HEK293T (cell line): ENCODE results near the gene SPDYE1.
"Not testable (repeated sequence)": the region's sequence is repeated elsewhere in the genome, so short reads cannot be mapped to it uniquely, and the experiment has no call there.

Experiments used
- CTCF ChIA-PET: fragments of 350-600 bp; formaldehyde crosslinking; extraction: SDS; loops from one replicate; lab custom pipeline; 2021; ENCODE audit warnings: antibody characterized with exemption, inconsistent platforms; lab: Yijun Ruan, JAX
- POLR2A ChIA-PET: fragments of 350-600 bp; formaldehyde crosslinking; extraction: SDS; loops from one replicate; lab custom pipeline; 2020; ENCODE audit warnings: antibody characterized with exemption, inconsistent platforms; lab: Yijun Ruan, JAX
- DNase-seq: peaks from one replicate; pipeline ENCODE4 v3.0.0; 2012; ENCODE audit warnings: mixed read lengths; ENCODE audit errors: extremely low spot score
- BHLHE40 ChIP-seq: fragments of 450-650 bp; IDR thresholded peaks from 2 replicates; pipeline ENCODE4 v1.6.1; 2016; ENCODE audit warnings: mild to moderate bottlenecking, moderate library complexity, borderline replicate concordance
- CTBP1 ChIP-seq: fragments of 450-650 bp; IDR thresholded peaks from 2 replicates; pipeline ENCODE4 v1.6.1; 2016; ENCODE audit warnings: borderline replicate concordance
- ELF4 ChIP-seq: fragments of 450-650 bp; IDR thresholded peaks from 2 replicates; pipeline ENCODE4 v1.6.1; 2017; ENCODE audit warnings: antibody characterized with exemption
- FOXA1 ChIP-seq: fragments of 450-650 bp; IDR thresholded peaks from 2 replicates; pipeline ENCODE4 v1.6.1; 2016; ENCODE audit warnings: mild to moderate bottlenecking
- HDGF ChIP-seq: fragments of 450-650 bp; IDR thresholded peaks from 2 replicates; pipeline ENCODE4 v1.6.1; 2017; ENCODE audit warnings: antibody characterized with exemption, borderline replicate concordance
- L3MBTL2 ChIP-seq: fragments of 450-650 bp; conservative IDR thresholded peaks from 2 replicates; pipeline ENCODE4 v1.6.1; 2016; ENCODE audit warnings: mild to moderate bottlenecking
- TARDBP ChIP-seq: fragments of 450-650 bp; IDR thresholded peaks from 2 replicates; pipeline ENCODE4 v1.6.1; 2016

Gene SPDYE1

GRCh38 chr7:43970698-43971097, 27.0 kb upstream of the SPDYE1 start:
- DNase-seq, CTCF ChIA-PET, POLR2A ChIA-PET: not testable (repeated sequence)

DNA sequence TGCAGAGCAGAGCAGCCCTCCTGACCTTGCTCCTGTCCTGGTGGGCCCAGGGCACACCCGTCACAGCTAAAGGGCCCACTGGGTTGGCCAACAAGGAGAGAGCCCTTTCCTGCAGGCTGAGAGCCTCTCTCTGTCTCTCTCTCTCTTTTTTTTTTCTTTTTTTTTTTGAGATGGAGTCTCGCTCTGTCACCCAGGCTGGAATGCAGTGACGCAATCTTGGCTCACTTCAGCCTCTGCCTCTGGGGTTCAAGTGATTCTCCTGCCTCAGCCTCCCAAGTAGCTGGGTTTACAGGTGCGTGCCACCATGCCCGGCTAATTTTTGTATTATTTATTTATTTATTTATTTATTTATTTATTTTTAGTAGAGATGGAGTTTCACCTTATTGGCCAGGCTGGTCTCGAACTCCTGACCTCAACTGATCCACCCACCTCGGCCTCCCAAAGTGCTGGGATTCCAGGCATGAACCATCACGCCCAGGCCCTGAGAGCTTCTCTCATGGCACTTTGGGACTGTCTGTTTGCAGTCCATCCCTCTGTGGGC, 23.6 kb upstream of the SPDYE1 start:
- CTCF ChIA-PET, POLR2A ChIA-PET, DNase-seq: not testable (repeated sequence)

DNA sequence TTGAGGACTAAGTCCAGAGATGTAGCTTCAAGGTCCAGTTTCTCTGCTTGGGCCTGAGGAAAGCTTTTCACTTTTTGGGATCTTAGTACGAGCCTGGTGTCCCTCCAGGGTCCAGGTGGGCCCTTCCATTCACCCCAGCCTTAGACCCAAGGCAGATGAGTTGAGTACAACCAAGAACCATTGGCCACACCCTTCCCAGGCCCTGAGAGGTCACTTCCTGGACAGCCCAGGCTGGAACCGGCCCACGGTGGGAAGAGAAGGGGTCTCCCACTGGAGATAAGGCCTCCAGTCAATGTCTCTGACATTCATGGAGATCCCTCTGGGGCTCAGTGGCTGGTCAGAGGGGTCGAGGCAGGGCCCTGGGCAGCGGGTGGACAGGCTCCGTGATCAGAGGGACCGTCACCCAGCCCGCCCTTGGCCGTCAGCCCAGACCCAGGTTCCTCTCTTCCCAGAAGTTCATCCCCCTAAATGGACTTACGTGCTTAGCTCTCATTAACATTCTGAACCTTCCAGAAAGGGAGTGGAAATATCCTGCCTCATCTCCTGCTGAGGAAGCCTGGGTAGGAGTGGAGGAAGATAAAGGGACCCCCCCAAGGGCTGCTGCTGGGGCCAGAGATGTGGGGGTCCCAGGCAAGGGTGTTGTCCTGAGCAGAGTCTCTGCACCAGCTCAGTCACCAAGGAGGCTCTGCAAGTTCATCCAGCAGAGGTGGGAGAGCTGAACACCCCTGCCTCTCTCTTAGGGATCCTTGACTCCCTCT, 22.8 kb upstream of the SPDYE1 start:
- DNase-seq, POLR2A ChIA-PET, CTCF ChIA-PET: not testable (repeated sequence)

GRCh38 chr7:43977525-43977924, 20.2 kb upstream of the SPDYE1 start:
- POLR2A ChIA-PET = no interaction called here
- CTCF ChIA-PET = no interaction called here
- no peak for DNase-seq
- no peak for TF ChIP-seq HDGF
- TF ChIP-seq FOXA1 = no peak
- TF ChIP-seq ELF4 = no peak
- TF ChIP-seq BHLHE40 = no peak
- TF ChIP-seq TARDBP = no peak
- TF ChIP-seq L3MBTL2 = no peak
- no peak for TF ChIP-seq CTBP1

GRCh38 chr7:43978102-43978501, 19.6 kb upstream of the SPDYE1 start:
- CTCF ChIA-PET, DNase-seq, POLR2A ChIA-PET: not testable (repeated sequence)

DNA sequence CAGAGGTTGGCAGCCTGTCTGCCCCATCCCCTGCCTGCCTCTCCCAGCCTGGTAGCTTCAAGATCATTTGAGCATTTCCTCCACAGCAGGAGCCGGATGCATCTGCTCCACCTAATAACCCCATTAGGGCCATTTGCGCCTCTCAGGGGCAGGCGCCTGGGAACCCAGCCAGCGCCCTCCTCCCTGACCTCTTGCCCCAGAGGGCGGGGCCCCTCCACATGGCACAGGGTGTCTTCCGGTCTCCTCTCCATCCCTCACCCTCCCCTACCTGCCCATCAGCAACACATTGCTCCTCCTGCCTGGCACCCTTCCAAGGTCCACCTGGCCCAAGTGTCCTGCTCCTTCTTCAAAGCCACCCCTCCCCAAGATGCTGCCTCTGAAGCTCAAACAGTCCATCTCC, 14.8 kb upstream of the SPDYE1 start:
- DNase-seq, CTCF ChIA-PET, POLR2A ChIA-PET: not testable (repeated sequence)

GRCh38 chr7:43983736-43984135, 14.0 kb upstream of the SPDYE1 start:
- DNase-seq, POLR2A ChIA-PET, CTCF ChIA-PET: not testable (repeated sequence)

DNA sequence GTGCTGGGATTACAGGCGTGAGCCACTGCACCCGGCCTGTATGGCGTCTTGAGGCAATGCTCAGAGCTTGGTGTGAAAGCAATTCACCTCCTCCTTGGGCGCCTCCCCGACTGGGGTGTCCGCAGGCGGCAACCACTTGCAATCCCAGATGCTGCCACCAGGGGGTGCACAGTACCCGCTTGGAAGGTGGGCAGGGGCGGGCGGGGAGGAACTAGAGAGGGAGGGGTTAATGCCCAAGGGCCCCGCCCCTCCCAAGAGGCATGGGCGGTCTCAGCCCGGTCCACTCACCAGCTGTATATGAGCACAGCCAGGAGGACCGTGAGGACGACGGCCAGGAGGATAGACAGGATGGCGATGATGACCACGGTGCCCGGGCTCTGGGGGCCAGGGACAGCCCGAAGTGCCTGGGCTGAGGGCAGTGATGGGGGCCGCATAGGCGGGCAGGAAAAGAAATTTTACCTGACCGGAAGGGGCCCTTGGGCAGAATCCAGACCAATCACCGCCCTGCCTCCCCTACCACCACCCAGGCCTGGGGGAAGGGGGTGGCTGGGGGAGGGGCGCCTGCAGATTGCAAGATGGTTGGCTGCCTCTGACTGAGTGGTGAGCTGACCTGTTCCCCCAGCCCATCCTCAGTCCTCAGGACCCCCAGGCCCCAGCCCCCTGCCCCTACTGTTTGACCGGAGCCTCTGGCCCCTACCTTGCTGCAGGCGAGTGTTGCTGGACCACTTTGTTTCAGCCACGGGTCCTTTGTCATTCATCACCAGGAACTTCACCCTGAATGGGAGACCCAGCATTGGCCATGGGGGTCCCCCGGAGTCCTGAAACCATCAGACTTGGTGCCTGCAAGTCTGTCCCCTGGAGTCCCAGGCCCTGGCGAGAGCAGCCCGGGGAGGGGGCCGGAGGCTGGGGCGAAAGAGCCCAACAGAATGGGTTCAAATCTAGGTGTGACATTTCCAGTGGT, 11.5 kb upstream of the SPDYE1 start:
- CTCF ChIA-PET, POLR2A ChIA-PET: not testable (repeated sequence)
- DNase-seq = peak; percentile 38

DNA sequence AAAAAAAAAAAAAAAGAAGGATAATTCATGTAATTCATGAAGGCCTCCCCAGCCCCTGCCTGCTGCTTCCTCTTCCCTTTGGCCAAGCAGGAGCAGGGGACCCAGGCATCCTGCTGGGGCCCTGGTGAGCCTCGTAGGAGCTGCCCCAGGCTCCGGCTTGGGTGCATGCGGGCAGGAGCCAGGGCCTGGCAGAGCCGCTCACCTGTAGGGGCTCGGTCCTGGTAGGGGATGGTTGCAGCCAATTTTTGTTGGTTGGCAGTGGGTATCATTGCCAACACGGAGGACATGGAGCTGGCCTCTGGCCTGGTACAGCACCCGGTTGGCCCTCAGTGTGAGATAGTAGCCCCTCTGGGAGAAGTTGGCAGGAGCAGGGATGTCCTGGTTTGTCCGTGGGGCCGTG, 10.2 kb upstream of the SPDYE1 start:
- DNase-seq, CTCF ChIA-PET, POLR2A ChIA-PET: not testable (repeated sequence)

GRCh38 chr7:43990011-43990585, 7.6 kb upstream of the SPDYE1 start:
- POLR2A ChIA-PET, CTCF ChIA-PET, DNase-seq: not testable (repeated sequence)

DNA sequence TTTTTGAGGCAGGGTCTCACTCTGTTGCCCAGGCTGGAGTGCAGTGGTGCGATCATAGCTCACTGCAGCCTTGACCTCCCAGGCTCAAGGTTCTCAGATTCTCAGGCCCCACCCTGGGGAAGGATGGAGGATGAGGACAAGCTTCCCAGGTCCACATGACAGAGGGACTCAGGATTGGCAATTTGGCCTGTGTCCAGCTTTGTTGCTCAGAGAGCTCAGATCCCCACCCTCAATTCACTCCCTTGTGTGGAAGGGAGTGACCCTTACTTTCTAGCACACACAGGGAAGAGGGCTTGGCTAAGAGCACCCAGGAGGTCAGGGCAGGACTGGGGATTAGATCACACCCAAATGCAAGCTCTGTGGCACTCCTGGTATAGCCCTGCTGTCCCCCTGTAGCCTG, 6.9 kb upstream of the SPDYE1 start:
- POLR2A ChIA-PET, CTCF ChIA-PET, DNase-seq: not testable (repeated sequence)

GRCh38 chr7:43992896-43993295, 4.8 kb upstream of the SPDYE1 start:
- DNase-seq, POLR2A ChIA-PET, CTCF ChIA-PET: not testable (repeated sequence)

GRCh38 chr7:43994681-43995080, 3.0 kb upstream of the SPDYE1 start:
- CTCF ChIA-PET, POLR2A ChIA-PET, DNase-seq: not testable (repeated sequence)

DNA sequence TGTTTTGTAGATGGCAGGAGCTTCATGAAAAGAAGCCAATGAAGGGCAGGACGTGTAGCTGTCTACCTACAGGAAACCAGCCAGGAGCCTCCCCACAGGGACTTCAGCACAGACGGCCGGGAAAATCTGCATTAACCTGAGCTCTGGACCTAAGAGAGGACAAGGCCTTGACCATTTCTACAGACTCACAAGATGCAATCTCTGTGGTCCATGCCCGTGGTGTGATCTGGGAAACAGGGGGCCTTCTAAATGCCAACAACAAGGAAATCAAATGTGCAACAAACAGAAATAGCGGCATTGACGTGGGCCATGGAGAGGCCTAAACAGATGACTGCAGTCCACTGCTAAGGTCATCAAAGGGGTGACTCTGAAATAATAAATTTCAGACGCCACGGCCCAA, 14.4 kb downstream of the SPDYE1 start:
- DNase-seq, POLR2A ChIA-PET, CTCF ChIA-PET: not testable (repeated sequence)

DNA sequence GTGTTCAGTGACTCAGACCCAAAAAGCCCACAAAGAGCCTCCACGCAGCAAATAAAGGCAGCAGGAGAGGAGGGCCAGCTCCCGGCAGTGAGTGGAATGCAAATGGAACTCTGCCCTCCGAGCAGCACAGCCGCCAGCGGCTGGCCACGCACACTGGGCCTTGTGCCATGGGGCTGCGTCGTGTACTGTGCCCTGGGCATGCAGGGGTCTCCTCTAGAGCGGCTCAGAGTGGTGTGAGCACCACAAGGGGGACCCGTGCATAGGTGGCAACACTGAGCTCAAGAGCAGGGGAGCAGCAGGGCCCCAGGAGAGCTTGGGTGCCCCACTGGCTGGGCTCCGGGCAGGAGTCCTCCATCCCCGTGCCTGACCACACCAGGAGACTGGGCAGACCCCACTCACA, 17.4 kb downstream of the SPDYE1 start:
- DNase-seq, CTCF ChIA-PET, POLR2A ChIA-PET: not testable (repeated sequence)
